Measurements from ENCODE around the gene ANKRD9.

DNA sequence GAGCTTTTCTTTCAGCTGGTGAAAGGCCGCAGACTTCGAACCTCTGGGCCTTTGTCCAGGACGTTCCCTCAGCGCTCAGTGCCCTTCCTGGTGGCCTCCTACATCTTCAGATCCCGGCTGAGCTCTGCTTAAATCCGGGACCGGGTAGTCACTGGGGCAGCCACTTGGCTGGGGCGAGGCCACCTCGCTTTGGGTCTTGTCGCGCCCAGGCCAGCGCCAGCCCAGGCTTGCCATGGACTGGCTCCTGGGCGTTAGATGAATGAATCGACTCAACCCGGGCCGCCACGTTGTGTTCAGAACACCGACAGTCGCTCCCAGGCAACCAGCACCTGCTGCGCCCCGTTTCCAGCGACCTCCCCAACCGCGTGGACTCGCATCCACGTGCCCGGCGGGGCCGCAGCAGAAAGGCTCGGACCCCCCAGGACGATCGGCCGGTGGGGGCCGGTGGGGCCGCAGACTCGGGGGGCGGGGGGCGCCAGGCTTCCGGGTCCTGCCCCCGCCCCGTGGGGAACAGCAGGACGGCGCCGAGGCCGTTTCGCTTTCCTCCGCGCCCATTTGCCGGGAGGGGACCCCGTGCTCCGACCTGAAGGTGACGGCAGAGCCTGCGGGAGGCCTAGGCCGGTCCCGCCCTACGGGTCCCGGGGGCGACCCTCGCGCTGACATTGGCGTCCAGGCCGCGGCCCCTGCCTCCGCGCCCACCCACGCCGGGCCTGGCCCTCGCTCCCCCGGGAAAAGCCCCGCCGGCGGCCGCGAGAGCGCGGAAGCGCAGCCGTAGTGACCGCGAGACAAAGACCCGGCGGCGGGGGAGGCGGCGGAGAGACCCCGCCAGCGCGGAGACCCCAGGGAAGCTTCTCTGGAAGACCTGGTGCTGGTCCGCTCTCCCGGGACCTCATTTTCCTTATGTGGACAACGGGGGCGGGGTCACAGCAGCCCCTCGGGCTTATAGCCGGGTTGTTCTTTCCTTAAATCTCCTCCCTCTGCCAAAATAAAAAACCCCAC lies 45.5 kb upstream of the ANKRD9 start:
- TF ChIP-seq, protein P1, sequence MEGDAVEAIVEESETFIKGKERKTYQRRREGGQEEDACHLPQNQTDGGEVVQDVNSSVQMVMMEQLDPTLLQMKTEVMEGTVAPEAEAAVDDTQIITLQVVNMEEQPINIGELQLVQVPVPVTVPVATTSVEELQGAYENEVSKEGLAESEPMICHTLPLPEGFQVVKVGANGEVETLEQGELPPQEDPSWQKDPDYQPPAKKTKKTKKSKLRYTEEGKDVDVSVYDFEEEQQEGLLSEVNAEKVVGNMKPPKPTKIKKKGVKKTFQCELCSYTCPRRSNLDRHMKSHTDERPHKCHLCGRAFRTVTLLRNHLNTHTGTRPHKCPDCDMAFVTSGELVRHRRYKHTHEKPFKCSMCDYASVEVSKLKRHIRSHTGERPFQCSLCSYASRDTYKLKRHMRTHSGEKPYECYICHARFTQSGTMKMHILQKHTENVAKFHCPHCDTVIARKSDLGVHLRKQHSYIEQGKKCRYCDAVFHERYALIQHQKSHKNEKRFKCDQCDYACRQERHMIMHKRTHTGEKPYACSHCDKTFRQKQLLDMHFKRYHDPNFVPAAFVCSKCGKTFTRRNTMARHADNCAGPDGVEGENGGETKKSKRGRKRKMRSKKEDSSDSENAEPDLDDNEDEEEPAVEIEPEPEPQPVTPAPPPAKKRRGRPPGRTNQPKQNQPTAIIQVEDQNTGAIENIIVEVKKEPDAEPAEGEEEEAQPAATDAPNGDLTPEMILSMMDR (IDR thresholded peaks at IDR 0.05; ENCODE audit: poor library complexity): no peak
- TF ChIP-seq EZH2phosphoT487 (IDR thresholded peaks at IDR 0.05; ENCODE audit: low read depth, severe bottlenecking, unreplicated experiment) (no peak), EZH2 (IDR thresholded peaks at IDR 0.05; ENCODE audit: borderline replicate concordance) (no peak)

Data from hepatocyte (in vitro differentiated cells).